Lung (tissue), 12 donors: ENCODE data around the gene POLR2A. TPM values are rescaled to one million over a fixed set of nuclear protein-coding genes. Genes with fewer than 3 reads are reported as not detected.
"Not testable (repeated sequence)": the region's sequence is repeated elsewhere in the genome, so short reads cannot be mapped to it uniquely, and the experiment has no call there.

Experiments used
- ATAC-seq: fragments of 200-7000 bp; cut with Tn5 transposase; one replicate; pipeline ENCODE4 v1.9.1; 2020; ENCODE audit warnings: moderate number of reproducible peaks; ENCODE audit not compliant: insufficient read depth, low FRiP score
- DNase-seq, 3 donors: peaks; one replicate each; pipeline ENCODE4 v3.0.0-alpha.2; 2013 to 2017
- H3K27ac ChIP-seq, 2 donors: one replicate each; pipeline ENCODE4 v1.5.1; 2013; ENCODE audit warnings: mild to moderate bottlenecking in 2 of 2, moderate library complexity in 2 of 2, control low read depth in 1 of 2, inconsistent platforms in 1 of 2, low read depth in 1 of 2, low read length in 1 of 2
- H3K27me3 ChIP-seq, 3 donors: one replicate each; pipeline ENCODE4 v1.5.1; 2013; ENCODE audit warnings: low read length in 2 of 3; ENCODE audit not compliant: control insufficient read depth in 3 of 3, insufficient read depth in 3 of 3
- H3K36me3 ChIP-seq, 4 donors: one replicate each; pipeline ENCODE4 v1.5.1; 2013; ENCODE audit warnings: low read length in 4 of 4, mild to moderate bottlenecking in 1 of 4, moderate library complexity in 1 of 4; ENCODE audit not compliant: control insufficient read depth in 4 of 4, insufficient read depth in 4 of 4
- H3K4me1 ChIP-seq, 5 donors: one replicate each; pipeline ENCODE4 v1.5.1; 2013; ENCODE audit warnings: low read length in 5 of 5, mild to moderate bottlenecking in 2 of 5, moderate library complexity in 1 of 5; ENCODE audit not compliant: control insufficient read depth in 5 of 5, insufficient read depth in 5 of 5
- H3K4me3 ChIP-seq: one replicate; pipeline ENCODE4 v1.5.1; 2013; ENCODE audit warnings: mild to moderate bottlenecking, control low read depth, moderate library complexity
- H3K9ac ChIP-seq, 2 donors: one replicate each; pipeline ENCODE4 v1.5.1; 2013; ENCODE audit warnings: low read length in 2 of 2, control low read depth in 1 of 2; ENCODE audit not compliant: insufficient read depth in 1 of 2
- H3K9me3 ChIP-seq, 4 donors: one replicate each; pipeline ENCODE4 v1.5.1; 2013; ENCODE audit warnings: low read length in 3 of 4, mild to moderate bottlenecking in 1 of 4, moderate library complexity in 1 of 4; ENCODE audit not compliant: control insufficient read depth in 4 of 4, insufficient read depth in 3 of 4
- WGBS, 2 donors: extraction: QIAGEN DNeasy Blood & Tissue Kit; methylation state at CpG; one replicate each; pipeline ENCODE4 v1.1.7; 2013; 5-methylcytosine and 5-hydroxymethylcytosine counted together
- polyA plus RNA-seq, 2 donors: library from polyadenylated mRNA; stranded (reverse); fragments of 200-250 nt; gene quantifications; one replicate each; pipeline ENCODE4 v1.2.1, GENCODE V29; 2013
- total RNA-seq, 2 donors: library from RNA; depleted of rRNA in 1 of 2; stranded (reverse); fragments of >200 nt in 1 of 2; gene quantifications; one replicate each; pipeline ENCODE4 v1.2.1, GENCODE V29; 2014 to 2021
- TF ChIP-seq, protein P1 (sequence below): IDR thresholded peaks from 2 replicates; pipeline ENCODE4 v1.5.1; 2012; ENCODE audit warnings: mild to moderate bottlenecking; ENCODE audit errors: control extremely low read depth, extremely low read depth
- donor health status: control.
- donor health status: control.
- donor health status: Bipolar disorder and iron deficiency.
- donor health status: healthy.
- donor health status: DM: yes; HTN: yes; CAD: no.

POLR2A gene
- total and polyA plus RNA-seq, 4 donors: 37.8 to 129 (median 76.9) TPM

DNA sequence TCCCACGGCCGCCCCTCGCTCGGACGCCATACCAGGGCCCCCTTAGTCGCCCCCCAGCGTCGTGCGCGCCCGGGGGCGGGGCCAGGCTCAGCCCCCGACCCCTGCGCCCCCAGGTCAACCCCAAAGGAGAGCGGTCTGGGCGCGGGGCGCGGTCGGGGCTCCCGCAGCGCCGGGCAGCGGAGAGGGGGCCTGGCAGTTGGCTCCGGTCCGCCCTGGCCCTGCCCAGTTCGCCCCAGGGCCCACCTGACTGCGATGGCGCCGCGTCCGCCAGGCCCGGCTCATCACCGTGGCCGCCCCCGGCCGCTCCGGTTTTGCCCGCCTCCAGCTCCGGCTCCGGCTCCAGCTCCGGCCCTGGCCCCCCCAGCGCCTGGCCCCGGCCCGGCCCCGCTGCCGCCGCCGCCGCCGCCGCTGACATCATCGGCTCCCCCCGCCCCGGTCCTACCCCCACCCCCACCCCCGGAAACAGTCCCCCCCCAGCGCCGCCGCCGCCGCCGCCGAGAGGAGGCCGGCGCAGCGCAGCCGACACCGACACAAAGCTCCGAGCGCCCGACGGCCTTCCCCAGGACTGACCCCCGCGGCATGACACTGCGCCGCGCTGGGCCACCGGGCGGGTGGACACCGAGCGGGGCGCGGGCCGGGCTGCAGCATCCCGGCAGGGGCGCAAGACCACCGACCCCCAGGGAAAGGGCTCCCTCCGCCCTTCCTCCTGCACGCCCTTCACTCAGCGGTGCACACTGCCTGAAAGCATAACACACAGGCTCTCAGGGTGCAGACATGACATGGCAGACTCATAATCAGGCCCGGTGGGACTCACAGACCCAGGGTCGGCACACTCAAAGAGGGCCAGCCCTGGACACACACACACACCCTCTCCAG is 4.7 kb upstream of the POLR2A start, which contains the start of gene ZBTB4:
TSS of gene ZBTB4 (minus strand) at position 419 of the 876 bp plus-strand sequence. CDS start 12,830 bp downstream, outside the sequence.
- Histone ChIP-seq H3K4me3 (peak within 1 kb of the TSS; percentile 70), H3K27ac (peak within 1 kb of the TSS; percentile 98 to 99), H3K36me3 (peaks cover 0 to under 1% (median 0%) of the 10 kb centered on the region in 4 donors), H3K27me3 (no peaks in the 10 kb centered on the region), H3K9me3 (no peaks in the 10 kb centered on the region), H3K9ac (peak within 1 kb of the TSS; percentile 86 to 88), H3K4me1 (peaks cover 12 to 52% (median 40%) of the 10 kb centered on the region in 5 donors)
- DNase-seq (peak; percentile 61 to 76 (median 66)), ATAC-seq (no peak)
- WGBS, 2 donors: 0 to 1% methylated on average over 40 to 92 of the region's 92 CpGs
- TF ChIP-seq, protein P1, sequence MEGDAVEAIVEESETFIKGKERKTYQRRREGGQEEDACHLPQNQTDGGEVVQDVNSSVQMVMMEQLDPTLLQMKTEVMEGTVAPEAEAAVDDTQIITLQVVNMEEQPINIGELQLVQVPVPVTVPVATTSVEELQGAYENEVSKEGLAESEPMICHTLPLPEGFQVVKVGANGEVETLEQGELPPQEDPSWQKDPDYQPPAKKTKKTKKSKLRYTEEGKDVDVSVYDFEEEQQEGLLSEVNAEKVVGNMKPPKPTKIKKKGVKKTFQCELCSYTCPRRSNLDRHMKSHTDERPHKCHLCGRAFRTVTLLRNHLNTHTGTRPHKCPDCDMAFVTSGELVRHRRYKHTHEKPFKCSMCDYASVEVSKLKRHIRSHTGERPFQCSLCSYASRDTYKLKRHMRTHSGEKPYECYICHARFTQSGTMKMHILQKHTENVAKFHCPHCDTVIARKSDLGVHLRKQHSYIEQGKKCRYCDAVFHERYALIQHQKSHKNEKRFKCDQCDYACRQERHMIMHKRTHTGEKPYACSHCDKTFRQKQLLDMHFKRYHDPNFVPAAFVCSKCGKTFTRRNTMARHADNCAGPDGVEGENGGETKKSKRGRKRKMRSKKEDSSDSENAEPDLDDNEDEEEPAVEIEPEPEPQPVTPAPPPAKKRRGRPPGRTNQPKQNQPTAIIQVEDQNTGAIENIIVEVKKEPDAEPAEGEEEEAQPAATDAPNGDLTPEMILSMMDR: no peak

DNA sequence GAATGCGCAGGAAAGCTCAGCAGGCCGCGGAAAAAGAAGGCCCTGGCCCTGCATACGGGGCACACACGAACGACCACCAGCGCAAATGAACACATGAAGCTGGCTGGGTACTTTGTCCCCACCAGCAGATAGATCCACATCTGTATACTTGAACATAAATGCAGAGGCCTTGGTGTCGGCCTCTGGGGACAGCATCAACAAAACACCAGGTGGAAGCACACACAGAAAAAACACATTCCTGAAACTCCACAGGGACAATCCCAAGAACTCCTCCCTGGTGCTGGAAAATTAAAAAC is 4.1 kb upstream of the POLR2A start:
- TF ChIP-seq, protein P1: no peak
- Histone ChIP-seq H3K4me3 (peak overlapping the region; percentile 51), H3K27me3 (no peaks in the 10 kb centered on the region), H3K4me1 (peaks cover 12 to 54% (median 38%) of the 10 kb centered on the region in 5 donors), H3K36me3 (no peaks in the 10 kb centered on the region), H3K9ac (peak overlapping the region; percentile 65 to 86), H3K9me3 (no peaks in the 10 kb centered on the region), H3K27ac (peak overlapping the region; percentile 97 to 98)
- 5 to 8% methylated on average over 8 of the region's 8 CpGs for WGBS, 2 donors
- ATAC-seq (no peak), DNase-seq (peak in 1 of 3 donors; percentile 60)

DNA sequence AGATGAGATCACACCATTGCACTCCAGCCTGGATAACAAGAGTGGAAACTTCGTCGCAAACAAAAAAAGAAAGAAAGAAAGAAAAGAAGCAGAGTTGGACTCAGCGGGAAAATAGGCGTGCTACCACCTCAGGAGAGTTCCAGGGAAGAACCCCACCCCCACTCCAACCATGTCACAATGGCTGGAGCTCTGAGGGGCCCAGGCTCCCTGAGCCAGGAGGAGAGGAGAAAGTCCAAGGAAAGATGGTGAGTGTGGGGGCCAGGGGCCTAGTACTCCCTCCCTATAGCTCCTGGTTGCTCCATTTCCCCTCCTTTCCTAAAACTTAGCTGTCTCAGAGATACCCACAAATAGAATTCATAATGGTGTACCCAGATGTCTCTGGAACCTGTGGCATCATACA is 2.9 kb upstream of the POLR2A start, which contains the start of gene SLC35G6:
TSS of gene SLC35G6 (plus strand) at position 172 of the 400 bp plus-strand sequence. CDS start at position 243, 71 bp downstream.
- H3K4me3 ChIP-seq, H3K36me3 ChIP-seq, H3K9me3 ChIP-seq, H3K27me3 ChIP-seq, DNase-seq, ATAC-seq: not testable (repeated sequence)
- WGBS, 2 donors: 93 to 100% methylated on average over 4 of the region's 4 CpGs
- Histone ChIP-seq H3K9ac (peak within 1 kb of the TSS; percentile 65 to 86), H3K4me1 (peaks cover 8 to 60% (median 35%) of the 10 kb centered on the region in 5 donors), H3K27ac (peak within 1 kb of the TSS; percentile 98 to 100)

DNA sequence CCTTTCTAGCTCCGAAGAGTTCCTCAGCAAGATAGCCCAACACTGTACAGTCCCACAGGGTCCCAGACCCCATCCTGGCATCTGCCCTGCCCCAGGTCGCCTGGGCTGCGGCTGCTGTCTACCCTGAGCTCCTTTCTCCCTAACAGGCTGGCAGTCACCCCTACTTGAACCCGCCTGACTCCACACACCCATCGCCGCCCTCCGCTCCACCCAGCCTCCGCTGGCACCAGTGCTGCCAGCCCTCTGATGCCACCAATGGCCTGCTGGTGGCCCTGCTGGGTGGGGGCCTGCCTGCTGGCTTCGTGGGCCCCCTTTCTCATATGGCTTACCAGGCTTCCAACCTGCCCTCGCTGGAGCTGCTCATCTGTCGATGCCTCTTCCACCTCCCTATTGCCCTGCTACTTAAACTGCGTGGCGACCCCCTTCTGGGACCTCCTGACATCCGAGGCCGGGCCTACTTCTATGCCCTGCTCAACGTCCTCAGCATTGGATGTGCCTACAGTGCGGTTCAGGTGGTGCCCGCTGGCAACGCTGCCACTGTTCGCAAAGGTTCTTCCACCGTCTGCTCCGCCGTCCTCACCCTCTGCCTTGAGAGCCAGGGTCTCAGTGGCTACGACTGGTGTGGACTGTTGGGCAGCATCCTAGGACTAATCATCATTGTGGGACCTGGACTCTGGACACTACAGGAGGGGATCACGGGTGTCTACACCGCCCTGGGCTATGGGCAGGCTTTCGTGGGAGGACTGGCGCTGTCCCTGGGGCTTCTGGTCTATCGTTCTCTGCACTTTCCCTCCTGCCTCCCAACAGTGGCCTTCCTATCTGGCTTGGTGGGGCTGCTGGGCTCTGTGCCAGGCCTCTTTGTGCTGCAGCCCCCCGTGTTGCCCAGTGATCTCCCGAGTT is 2.1 kb upstream of the POLR2A start:
- Histone ChIP-seq H3K27ac (peak overlapping the region in 1 of 2 donors; percentile 100), H3K9ac (peak overlapping the region in 1 of 2 donors; percentile 23), H3K4me1 (peaks cover 0 to 59% (median 30%) of the 10 kb centered on the region in 5 donors)
- not testable (repeated sequence) for H3K27me3 ChIP-seq, DNase-seq, H3K9me3 ChIP-seq, H3K36me3 ChIP-seq, ATAC-seq, H3K4me3 ChIP-seq
- WGBS, 2 donors: 86 to 88% methylated on average over 31 of the region's 31 CpGs

DNA sequence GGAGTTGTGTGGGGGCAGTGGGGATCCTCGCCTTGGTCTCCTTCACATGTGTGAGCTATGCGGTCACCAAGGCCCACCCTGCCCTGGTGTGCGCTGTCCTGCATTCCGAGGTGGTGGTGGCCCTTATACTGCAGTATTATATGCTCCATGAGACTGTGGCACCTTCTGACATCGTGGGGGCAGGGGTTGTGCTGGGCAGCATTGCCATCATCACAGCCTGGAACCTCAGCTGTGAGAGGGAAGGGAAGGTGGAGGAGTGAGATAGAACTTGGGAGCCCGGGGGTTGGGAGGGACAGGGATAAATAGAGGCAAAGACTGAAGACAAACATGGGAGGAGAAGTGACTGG is 1.5 kb upstream of the POLR2A start:
- not testable (repeated sequence) for H3K9me3 ChIP-seq, H3K4me3 ChIP-seq, H3K27me3 ChIP-seq, DNase-seq, H3K36me3 ChIP-seq, ATAC-seq
- WGBS, 2 donors: 74 to 78% methylated on average over 6 of the region's 6 CpGs
- Histone ChIP-seq H3K9ac (peak overlapping the region; percentile 98 to 99), H3K4me1 (peaks cover 6 to 59% (median 29%) of the 10 kb centered on the region in 5 donors), H3K27ac (peak overlapping the region; percentile 99 to 100)
